Measurements from ENCODE around the gene CCDC183.

The CCDC183 gene

DNA sequence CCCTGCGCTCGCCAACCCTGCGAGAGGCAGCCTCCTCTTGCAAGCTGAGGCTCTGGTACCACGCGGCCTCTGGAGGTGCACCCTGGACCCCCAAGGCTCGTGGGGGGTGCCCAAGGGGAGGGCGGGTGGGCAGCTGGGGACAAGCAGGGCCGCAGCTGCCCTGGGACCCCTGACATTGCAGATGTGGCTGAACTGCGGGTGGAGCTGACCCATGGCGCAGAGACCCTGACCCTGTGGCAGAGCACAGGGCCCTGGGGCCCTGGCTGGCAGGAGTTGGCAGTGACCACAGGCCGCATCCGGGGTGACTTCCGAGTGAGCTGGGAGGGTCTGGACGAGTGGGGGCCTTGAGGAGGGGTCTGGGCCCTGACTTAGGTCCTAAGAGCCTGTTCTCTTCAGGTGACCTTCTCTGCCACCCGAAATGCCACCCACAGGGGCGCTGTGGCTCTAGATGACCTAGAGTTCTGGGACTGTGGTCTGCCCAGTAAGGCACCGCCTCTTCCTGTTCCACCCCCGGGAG is 57.5 kb downstream of the CCDC183 start:
- DNase-seq (ENCODE audit: extremely low read depth, insufficient read length) = peak; percentile 9
- Histone ChIP-seq H3K27me3 (replicated peaks; ENCODE audit: control insufficient read depth, insufficient read depth, low read length) (no peaks in the 10 kb centered on the region), H3K4me3 (replicated peaks; ENCODE audit: low read depth, low read length) (no peak overlapping the region), H3K36me3 (ENCODE audit: control insufficient read depth, insufficient read depth, low read length) (peaks cover 19% of the 10 kb centered on the region)
- TF ChIP-seq, protein P1, sequence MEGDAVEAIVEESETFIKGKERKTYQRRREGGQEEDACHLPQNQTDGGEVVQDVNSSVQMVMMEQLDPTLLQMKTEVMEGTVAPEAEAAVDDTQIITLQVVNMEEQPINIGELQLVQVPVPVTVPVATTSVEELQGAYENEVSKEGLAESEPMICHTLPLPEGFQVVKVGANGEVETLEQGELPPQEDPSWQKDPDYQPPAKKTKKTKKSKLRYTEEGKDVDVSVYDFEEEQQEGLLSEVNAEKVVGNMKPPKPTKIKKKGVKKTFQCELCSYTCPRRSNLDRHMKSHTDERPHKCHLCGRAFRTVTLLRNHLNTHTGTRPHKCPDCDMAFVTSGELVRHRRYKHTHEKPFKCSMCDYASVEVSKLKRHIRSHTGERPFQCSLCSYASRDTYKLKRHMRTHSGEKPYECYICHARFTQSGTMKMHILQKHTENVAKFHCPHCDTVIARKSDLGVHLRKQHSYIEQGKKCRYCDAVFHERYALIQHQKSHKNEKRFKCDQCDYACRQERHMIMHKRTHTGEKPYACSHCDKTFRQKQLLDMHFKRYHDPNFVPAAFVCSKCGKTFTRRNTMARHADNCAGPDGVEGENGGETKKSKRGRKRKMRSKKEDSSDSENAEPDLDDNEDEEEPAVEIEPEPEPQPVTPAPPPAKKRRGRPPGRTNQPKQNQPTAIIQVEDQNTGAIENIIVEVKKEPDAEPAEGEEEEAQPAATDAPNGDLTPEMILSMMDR (IDR thresholded peaks at IDR 0.05; ENCODE audit: insufficient read depth, low read length, poor library complexity, severe bottlenecking) = peak; percentile 41

DNA sequence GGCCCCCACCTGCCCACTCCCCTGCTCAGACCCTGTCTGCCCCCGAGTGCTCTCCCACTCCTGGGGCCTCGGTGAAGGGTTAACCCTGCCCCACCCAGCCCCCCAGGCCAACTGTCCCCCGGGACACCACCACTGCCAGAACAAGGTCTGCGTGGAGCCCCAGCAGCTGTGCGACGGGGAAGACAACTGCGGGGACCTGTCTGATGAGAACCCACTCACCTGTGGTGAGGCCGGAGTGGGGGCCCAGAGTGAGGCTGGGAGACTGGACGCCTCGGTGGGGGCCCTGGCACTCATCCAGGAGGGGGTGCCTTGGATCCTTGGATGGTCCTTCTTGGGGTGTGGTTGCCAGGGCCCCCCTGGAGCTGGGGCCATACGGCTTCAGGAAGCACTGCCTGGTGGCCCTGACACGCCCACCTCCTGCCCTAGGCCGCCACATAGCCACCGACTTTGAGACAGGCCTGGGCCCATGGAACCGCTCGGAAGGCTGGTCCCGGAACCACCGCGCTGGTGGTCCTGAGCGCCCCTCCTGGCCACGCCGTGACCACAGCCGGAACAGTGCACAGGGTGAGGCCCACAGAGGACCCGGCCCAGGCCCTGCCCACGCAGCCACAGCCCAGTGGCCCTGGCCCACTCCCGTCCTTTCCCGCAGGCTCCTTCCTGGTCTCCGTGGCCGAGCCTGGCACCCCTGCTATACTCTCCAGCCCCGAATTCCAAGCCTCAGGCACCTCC is 58.1 kb downstream of the CCDC183 start:
- peak; percentile 29 for DNase-seq (ENCODE audit: extremely low read depth, insufficient read length)
- TF ChIP-seq, protein P1 (IDR thresholded peaks at IDR 0.05; ENCODE audit: insufficient read depth, low read length, poor library complexity, severe bottlenecking) = no peak
- Histone ChIP-seq H3K27me3 (replicated peaks; ENCODE audit: control insufficient read depth, insufficient read depth, low read length) (no peaks in the 10 kb centered on the region), H3K4me3 (replicated peaks; ENCODE audit: low read depth, low read length) (no peak overlapping the region), H3K36me3 (ENCODE audit: control insufficient read depth, insufficient read depth, low read length) (peaks cover 19% of the 10 kb centered on the region)

GRCh38 chr9:136854842-136855460 is 58.8 kb downstream of the CCDC183 start:
- TF ChIP-seq, protein P1 (IDR thresholded peaks at IDR 0.05; ENCODE audit: insufficient read depth, low read length, poor library complexity, severe bottlenecking) = no peak

GRCh38 chr9:136855461-136856078 is 59.4 kb downstream of the CCDC183 start:
- peak; percentile 13 for DNase-seq (ENCODE audit: extremely low read depth, insufficient read length)
- TF ChIP-seq, protein P1 (IDR thresholded peaks at IDR 0.05; ENCODE audit: insufficient read depth, low read length, poor library complexity, severe bottlenecking) = no peak
- Histone ChIP-seq H3K4me3 (replicated peaks; ENCODE audit: low read depth, low read length) (no peak overlapping the region), H3K27me3 (replicated peaks; ENCODE audit: control insufficient read depth, insufficient read depth, low read length) (no peaks in the 10 kb centered on the region), H3K36me3 (ENCODE audit: control insufficient read depth, insufficient read depth, low read length) (peaks cover 13% of the 10 kb centered on the region)

More at GRCh38 chr9:136854842-136855460, 58.8 kb downstream of the CCDC183 start:
- Histone ChIP-seq H3K4me3 (replicated peaks; ENCODE audit: low read depth, low read length) (no peak overlapping the region), H3K27me3 (replicated peaks; ENCODE audit: control insufficient read depth, insufficient read depth, low read length) (no peaks in the 10 kb centered on the region), H3K36me3 (ENCODE audit: control insufficient read depth, insufficient read depth, low read length) (peaks cover 19% of the 10 kb centered on the region)
- DNase-seq (ENCODE audit: extremely low read depth, insufficient read length) = peak; percentile 13

DNA sequence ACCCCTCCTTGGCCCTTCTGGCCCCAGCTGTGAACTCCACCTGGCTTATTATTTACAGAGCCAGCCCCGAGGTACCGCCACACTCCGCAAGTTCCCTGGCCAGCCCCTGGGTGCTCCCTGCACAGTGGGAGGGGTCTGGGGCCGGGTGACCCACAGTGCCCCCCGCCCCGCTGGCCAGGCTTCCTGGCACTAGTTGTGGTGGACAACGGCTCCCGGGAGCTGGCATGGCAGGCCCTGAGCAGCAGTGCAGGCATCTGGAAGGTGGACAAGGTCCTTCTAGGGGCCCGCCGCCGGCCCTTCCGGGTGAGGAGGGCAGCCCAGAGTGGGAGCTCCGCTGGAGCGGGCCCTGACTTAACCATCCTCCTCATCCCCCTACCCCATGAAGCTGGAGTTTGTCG is 59.9 kb downstream of the CCDC183 start:
- TF ChIP-seq, protein P1 (IDR thresholded peaks at IDR 0.05; ENCODE audit: insufficient read depth, low read length, poor library complexity, severe bottlenecking) = no peak
- Histone ChIP-seq H3K36me3 (ENCODE audit: control insufficient read depth, insufficient read depth, low read length) (peaks cover 14% of the 10 kb centered on the region), H3K4me3 (replicated peaks; ENCODE audit: low read depth, low read length) (no peak overlapping the region), H3K27me3 (replicated peaks; ENCODE audit: control insufficient read depth, insufficient read depth, low read length) (no peaks in the 10 kb centered on the region)
- DNase-seq (ENCODE audit: extremely low read depth, insufficient read length) = peak; percentile 15

Data from GM06990 (cell line).